ENCODE measurements around the gene CTBP1.

CTBP1 gene

DNA sequence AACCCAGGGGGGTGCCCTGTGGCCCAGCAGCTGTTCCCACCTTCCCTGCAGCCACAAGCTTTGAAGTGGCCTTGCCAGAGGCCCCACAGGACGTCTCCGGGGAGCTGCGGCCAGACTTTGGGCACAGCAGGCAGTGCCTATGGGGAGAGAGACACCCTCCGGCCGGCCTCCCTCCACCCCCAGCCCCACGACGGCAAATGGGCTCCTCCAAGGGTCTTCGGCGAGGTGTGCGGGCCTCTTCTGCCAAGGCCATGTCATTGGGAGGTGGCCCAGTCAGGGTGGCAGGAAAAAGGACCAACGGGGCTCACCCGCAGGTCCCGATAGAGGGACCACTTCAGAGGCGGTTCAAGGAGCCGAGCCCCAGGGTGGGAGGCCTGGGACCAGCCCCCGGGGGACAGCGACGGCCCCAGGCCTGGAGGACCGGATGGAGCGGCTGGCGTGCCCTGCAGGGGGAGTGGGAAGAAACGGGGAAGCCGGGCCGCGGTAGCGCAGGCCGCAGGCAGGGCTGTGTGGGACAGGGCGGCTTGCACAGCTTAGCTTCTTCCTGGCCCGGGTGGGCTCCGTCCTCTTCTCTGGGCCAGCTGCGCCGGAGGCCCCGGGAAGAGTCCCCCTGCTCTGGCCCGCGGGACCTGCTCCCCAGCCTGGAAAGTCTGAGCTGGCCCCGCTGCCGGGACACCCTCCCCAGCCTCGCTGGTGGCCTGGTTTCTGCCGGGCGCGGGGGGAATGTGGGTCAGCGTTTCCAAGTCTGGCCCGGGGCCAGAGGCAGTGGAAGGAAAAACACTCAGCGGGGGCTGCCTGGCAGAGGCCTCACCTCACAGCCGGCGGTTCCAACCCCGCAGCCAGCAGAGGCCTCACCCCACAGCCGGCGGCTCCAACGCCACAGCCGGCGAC is 54.7 kb downstream of the CTBP1 start:
- peak in 1 of 2 donors; percentile 24 for DNase-seq

DNA sequence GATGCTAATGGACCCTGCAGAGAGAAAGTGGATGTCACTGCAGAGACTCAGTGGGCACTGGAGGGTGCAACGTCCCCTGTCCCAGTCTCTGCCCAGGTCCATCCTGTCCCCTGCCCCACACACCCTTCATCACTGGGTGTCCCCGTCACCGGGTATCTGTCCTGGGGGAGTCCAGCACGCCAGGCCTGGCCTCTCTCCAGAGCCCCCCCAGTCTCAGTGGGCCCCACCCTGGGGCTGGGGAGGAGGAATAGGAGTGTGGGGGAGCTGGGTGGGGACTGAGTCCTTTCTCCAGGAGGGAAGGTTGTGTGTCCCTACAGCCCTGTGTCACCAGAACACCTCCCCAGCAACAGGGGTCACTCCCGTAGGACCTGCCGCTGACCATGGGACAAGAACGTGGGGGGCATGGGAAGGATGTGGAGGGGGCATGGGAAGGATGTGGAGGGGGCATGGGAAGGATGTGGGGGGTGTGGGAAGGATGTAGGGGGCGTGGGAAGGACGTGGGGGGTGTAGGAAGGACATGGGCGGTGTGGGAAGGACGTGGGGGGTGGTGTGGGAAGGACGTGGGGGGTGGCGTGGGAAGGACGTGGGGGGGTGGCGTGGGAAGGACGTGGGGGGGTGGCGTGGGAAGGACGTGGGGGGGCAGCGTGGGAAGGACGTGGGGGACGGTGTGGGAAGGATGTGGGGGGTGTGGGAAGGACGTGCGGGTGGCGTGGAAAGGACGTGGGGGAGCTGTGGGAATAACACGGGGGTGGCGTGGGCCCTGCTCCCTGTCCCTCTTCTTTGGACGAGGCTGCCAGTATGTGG is 55.5 kb downstream of the CTBP1 start:
- no peak for DNase-seq

DNA sequence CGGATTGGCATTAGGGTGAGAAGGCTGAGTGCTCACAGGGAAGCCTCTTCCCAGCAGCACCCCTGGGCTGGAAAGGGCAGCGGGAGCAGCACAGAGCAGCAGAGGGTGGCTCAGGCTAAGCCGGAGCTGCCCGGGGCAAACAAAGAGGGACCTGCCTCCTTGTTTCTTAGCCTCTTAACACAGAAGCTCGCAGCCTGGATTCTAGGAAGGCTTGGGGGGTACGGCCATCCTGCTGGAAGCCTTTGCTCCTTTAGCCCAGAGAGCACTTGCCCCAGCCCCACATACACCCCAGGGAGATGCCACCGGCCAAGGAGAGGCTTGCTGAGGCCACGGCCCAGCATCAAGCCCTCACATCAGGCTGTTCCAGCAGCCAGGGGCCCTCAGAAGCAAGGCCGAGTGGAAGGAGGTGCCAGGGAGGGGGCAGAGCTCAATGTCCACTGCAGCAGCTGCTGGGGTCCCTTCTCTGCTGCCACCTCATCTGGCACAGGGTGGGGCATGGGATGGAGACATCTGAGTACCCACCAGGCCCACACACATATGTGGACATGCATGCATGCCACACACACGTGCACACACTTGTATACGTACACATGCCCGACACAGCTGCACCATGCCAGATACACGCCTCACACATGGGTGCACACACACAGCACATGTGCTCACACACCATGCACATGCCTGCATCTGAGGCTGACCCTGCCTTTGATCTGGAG is 56.3 kb downstream of the CTBP1 start:
- no peak for DNase-seq

DNA sequence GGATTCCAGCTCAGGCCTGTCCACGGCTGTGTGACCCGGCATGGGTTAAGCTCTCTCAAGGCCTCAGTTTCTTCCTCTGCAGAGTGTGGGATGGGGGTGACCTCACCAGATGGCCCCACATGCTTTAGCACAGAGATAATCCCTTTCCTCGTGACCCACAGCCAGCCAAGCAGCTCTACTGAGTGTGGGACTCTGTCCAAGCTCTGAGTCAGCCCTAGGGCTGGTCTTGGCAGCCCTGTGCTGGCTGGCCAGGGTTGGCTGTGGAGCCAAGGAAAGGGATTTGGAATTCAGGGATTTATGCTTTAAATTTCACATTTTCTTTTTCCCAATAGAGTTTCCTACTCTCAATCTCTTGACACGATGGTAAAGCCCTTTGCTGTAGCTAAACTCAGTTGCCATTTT is 56.8 kb downstream of the CTBP1 start:
- peak; percentile 80 to 81 for DNase-seq

DNA sequence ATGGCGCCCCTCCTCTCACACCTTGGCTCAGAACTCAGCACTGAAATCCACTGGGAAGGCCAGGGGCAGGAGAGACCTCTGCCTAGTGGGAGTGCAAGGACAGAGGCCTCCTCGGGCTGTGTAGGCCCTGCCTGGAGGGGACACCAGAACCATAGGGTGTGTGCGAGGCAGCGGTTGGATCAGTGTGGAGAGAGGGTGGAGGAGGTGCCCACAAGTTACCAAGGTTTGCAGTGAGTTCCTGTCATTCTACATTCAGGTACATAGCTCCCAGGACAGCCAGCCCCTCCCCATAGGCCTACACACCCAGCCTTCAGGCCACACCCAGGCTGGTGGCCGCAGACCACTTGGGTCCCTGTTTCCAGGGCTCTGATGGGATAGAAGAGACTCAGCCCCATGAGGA is 57.3 kb downstream of the CTBP1 start:
- DNase-seq: no peak

DNA sequence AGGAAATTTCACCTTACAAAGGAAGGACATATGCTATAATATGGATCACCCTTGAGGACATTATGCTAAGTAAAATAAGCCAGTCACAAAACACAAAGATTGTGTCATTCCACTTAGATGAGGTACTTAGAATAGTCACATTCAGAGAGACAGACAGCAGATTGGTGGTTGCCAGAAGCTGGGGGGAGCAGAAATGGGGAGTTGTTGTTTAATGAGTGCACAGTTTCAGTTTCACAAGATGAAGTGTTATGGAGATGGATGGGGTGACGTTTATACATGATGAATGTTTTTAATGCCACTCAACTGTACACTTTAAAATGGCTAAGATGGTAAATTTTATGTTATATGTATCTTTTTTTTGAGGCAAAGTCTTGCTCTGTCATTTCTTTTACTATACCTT is 61.7 kb downstream of the CTBP1 start:
- DNase-seq: no peak

DNA sequence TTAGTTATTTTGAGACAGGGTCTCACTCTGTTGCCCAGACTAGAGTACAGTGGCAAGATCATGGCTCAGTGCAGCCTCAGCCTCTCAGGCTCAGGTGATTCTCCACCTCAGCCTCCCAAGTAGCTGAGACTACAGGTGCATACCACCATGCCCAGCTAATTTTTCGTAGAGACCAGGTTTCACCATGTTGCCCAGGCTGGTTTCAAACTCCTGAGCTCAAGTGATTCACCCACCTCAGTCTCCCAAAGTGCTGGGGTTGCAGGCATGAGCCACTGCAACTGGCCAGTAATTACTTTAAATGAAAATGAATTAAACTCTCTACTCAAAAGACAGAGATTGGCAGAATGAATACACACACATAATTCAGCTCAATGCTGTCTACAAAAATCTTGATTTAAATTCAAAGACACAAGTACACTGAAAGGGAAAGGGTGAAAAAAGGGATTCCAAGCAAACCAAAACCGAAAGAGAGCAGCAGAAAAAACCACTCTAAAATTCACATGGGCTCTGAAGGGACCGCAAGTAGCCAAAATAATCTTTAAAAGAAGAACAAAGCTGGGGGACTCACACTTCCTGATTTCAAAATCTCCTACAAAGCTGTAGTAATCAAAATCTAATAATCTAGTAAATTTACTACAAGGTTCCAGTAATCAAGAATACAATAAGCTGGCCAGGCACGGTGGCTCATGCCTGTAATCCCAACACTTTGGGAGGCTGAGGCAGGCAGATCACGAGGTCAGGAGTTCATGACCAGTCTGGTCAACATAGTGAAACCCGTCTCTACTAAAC is 64.8 kb downstream of the CTBP1 start:
- no peak for DNase-seq

DNA sequence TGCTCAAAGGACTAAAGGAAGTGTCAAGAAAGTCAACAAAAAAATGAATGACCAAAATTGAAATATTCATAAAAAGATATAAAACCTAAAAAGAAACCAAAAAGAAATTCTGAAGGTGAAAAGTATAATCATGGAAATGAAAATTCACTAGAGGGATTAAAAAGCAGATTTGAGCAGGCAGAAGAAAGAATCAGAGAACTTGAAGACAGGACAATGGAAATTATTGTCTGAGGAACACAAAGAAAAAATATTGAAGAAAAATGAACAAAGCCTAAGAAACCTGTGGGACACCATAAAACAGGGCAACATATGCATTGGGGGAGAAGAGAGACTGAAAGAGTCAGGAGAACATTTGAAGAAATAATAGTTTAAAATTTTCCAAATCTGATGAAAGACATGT is 66.6 kb downstream of the CTBP1 start:
- DNase-seq: no peak

DNA sequence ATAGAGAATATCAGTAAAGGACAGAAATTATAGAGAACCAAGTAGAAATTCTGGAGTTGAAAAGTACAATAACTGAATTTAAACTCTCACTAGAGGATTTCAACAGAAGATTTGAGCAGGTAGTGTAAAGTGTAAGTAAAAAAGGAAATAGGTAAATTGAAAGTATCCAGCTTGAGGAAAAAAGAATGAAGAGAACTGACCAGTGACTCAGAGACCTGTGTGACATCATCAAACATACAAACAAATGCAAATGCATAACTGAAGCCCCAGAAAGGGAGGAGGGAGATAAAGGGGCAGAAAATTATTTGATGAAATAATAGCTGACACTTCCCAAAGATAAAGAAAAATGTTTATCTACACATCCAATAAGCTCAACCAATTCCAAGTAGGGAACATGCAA is 68.3 kb downstream of the CTBP1 start:
- no peak for DNase-seq

DNA sequence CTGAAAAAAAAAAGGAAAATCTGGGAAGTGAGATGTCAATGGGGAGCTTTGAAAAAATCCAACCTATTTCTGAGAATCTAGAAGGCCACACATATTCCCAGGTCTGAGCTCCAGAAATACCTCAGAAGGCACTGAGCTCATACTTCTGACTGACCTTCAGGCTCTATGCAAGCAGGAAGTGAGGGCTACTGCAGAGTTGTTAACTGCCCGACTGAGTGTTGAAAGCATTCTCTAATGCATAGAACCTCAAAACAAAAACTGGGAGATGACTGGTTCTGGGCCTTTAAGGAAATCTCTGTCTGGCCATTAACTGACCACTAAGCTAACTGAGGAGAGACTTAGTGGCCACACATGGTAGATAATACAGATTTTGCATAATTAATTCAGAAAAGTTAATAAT is 69.0 kb downstream of the CTBP1 start:
- DNase-seq: no peak

DNA sequence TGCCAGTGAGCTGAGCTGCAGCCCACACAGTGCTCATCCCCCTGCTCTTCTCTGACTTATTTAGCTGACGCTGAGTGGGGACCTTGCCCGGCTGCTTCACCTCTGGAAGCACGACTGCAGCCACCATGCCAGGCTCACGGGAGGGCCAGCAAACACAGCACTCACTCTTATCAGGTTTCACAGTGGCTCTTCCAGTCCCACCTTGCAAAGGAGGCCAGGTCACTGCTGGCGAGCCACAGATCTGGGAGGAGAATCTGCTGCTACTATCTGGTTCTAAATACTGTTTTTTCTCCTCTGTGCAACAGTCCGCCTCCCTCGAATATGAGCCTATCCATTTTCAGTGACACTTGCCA is 69.9 kb downstream of the CTBP1 start:
- no peak for DNase-seq

DNA sequence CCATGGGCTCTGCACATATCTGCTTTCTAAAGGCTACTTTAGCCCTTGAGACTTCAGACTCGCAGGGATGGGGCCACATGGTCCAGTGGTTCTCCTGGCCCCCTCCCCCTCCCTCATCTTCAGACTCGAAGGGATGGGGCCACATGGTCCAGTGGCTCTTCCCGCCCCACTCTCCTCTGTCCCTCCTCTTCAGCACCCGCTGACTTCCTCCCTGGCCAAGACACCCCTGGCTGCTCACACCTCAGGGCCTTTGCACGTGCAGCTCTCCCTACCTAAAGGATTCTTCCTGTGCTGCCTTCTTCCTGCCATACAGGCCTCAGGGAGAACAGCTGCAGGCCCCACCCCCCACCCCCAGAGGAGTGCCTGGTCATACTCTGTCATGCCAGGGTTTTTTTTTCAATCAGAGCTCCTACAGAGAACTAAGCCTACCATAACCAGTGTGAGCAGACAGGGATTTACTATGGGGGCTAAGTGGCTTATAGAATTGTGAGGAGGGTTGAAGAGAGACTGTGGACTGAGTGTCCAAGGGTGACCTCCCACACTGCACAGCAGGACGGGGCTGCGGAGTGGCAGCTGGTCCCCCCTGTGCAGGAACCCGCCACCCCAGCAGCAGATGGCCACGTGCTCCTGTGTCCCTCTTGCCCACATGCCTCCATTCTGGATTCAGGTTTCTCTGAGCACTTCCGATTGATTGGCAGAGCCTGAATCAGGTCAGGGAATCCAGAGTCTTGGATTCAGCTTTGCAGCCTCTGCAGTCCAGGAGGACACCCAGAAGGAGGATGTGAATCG is 70.4 kb downstream of the CTBP1 start:
- DNase-seq: no peak

DNA sequence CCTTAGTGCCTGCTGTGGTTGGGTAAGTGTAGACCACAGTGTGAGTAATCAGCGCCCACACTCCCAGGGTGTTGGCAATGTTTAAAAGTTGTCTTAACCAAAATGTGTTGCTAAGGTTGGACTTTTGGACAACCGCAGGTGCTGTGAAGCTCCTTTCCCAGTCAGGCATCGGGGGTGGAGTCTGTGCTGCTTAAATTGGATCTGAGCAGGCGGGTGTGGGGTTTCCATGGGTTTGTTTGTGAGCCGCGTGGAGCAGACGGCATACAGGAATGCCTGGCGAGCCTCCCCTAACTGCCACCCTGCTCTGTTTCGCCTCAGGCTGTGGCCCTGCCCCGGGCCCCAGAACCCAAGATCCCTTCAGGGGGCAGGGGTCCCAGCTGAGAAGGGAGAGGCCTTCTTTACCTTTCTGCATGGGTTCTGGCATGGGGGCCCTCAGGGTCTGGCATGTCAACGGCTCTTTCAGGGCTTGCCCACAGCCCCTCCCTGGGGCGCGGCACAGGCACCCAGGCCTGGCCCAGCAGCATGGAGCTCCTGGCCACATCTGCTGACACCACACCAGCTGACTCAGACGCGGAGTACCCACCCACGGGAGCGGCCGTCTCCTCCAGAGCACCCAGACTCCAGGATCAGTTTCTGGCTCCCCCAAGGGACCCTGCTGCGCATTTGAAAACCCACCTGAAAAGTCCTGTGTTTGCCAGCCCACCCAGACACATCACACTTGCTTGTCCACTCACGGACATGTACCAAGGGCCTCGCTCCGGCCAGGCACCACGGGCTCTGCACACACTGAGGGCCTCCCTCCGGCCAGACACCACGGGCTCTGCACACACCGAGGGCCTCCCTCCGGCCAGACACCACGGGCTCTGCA is 71.4 kb downstream of the CTBP1 start:
- DNase-seq: no peak

DNA sequence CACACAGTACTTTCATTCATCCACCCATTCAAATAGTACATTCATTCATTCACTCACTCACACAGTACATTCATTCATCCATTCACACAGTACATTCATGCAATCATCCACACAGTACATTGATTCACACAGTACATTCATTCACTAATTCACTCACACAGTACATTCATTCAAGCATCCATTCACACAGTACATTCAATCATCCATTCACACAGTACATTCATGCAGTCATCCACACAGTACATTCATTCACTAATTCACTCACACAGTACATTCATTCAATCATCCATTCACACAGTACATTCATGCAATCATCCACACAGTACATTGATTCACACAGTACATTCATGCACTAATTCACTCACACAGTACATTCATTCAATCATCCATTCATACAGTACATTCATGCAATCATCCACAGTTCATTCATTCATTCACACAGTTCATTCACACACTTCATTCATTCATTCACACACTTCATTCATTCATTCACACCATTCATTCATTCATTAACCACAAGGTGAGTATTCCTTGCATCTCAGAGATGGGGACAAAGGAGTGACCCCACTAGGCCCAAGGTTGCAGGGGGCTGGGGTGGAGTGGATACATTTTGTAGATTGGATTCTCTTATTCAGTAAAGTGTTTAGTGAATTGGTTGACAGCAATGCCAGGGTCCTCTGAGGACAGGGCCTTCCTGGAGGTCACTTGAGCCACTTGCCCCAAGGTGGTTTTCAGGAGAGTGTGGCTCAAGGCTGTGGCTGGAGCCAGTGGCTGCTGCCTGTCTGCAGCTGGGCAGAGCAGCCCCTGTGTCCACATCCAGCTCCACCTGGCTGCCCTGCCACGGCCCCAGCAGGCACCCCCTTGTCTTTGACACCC is 72.3 kb downstream of the CTBP1 start:
- no peak for DNase-seq

DNA sequence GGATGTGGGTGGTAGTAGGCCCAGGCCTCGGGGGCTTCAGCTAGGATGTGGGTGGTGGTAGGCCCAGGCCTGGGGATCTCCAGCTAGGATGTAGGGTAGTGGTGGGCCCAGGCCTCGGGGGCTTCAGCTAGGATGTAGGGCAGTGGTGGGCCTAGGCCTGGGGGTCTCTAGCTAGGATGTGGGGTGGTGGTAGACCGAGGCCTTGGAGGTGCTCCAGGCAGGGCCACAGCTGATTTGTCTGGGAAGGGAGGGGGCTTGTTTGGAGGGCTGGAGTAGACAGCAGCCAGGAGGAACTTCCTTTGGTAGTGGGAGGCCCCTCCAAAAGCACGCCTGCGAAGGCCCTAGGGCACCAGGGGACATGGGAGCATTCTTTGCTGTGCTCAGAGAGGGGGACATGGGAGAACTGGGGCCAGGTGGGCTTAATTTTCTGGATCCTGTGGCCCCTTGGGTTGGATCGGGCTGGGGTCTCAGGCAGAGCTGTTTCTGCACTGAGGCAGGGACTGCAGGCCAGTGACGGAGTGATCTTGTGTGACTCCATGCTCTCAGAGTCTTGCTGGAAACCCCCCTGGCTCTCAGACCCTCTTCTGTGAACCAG is 73.2 kb downstream of the CTBP1 start:
- no peak for DNase-seq

DNA sequence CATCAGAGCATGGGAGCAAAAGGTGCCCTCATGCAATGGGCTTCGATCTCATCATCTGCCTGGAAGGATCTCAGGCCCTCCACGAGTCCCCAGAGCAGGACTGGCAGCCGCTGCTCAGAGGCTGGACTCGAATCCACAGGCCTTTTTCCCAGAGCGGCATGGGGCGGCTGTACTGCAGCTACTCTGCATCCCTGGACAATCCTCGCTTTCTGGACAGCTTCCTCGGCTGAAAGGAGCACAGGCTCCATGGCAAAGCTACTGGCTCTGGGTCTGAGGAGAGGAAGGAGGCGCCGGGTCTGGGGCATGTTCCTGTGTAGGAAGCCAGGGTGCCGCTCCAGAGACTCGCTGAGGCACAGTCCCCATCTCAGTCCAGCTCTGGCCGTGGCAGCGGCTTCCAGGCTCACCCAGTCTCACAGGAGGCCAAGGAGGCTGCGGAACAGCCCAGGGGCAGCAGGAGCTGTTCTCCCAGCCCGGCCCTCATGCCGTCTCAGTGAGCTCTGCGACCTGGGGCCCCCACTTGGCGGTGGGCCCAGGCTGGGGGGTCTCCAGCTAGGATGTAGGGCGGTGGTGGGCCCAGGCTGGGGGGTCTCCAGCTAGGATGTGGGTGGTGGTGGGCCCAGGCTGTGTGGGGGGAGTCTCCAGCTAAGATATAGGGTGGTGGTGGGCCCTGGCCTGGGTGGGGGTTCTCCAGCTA is 73.8 kb downstream of the CTBP1 start:
- DNase-seq: no peak

DNA sequence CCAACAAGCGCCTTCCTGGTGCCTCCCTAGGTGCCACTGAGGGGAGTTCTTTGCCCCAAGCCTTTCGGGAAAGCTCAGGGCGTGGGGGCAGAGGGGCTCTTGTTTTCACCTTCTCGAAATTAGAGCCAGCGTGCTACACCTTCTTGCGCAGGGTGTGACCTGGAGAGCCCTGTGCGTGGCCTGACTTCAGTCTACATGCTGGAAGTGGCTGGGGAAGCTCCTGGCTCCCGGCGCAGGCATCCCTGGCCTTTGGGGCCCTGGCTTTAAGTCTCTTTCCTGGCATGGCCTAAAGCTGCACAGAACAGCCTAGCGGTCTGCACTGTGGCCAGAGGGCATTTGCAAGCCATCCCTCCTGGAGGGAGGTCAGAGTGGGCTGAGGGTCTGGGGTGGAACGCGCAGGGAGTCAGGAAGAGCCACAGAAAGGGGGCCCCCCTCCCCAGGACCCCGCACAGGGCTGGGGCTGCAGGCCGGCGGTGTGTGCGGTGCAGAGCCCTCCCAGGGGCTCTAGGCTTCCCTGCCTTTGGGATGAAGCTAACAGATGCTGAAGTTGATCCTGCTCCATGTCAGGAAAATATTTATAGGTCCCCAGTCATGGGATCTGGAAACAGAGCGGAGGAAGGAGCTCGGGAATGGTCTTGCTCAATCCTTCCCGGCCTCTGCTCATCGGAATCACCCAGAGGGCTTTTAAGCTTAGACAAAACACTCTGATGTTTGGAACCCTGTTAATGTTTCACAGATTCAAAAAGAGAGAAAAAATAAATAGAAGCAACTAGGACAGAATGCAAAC is 75.8 kb downstream of the CTBP1 start:
- no peak for DNase-seq

Measured in hippocampal formation (tissue), 2 donors.